ENCODE results near the gene SMIM23.

- TF ChIP-seq CTCF (IDR thresholded peaks at IDR 0.05; ENCODE audit: low read length) = no peak
- TF ChIP-seq EZH2 (optimal IDR thresholded peaks at IDR 0.05; ENCODE audit: low read depth, low read length) = no peak
These were observed 42.1 kb upstream of the SMIM23 start for GRCh38 chr5:171743436-171744076.
